ENCODE data around the gene EXD3.

Gene EXD3

DNA sequence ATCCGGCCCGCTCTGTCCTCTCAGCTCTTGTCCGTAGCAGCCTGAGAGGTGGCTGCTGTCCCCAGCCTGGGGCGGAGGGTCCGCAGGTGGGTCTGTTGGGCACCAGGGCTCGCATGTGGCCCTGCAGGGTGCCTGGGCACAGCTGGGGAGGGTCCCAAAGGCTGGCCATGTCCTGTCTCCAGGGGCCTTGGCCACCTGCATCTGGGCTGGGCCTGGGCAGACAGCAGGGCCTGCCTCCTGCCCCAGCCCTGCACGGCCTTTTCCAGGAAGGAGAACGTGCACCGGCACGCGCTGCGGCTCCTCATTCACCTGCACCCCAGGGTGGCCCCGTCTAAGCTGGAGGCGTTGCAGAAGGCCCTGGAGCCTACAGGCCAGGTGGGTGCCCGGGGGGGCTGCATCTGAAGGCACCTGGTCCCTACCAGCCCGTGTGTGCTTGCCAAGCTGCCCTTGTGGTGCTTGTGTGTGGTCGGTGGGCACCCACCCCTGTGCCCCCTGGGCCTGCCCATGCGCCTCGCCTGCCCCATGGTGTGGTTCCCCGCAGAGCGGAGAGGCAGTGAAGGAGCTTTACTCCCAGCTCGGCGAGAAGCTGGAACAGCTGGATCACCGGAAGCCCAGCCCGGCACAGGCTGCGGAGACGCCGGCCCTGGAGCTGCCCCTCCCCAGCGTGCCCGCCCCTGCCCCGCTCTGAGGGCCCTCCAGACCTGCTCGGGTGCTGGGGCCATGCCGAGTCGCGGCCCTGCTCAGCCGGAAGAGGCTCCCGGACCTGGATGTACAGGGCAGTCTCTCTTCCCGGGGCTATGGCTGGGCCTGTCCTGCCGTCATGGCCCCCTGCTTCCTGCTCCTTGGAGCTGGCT lies 150.5 kb downstream of the EXD3 start:
- H2BK15ac ChIP-seq (ENCODE audit: low read length) = no peak overlapping the region
- H3K4me2 ChIP-seq (ENCODE audit: insufficient read depth, low read length, poor library complexity, severe bottlenecking) = no peak overlapping the region
- H2AK5ac ChIP-seq (ENCODE audit: low read depth, low read length) = no peak overlapping the region
- no peak overlapping the region for H3K18ac ChIP-seq (ENCODE audit: low read length)
- H3K23ac ChIP-seq (ENCODE audit: low read depth, low read length, poor library complexity) = peak overlapping the region; percentile 80
- H4K8ac ChIP-seq (ENCODE audit: low read depth, low read length) = no peak overlapping the region
- H3K27ac ChIP-seq (replicated peaks; ENCODE audit: low read length) = peak overlapping the region; percentile 14
- H3K27me3 ChIP-seq (ENCODE audit: control insufficient read depth in 3 of 3, insufficient read depth in 3 of 3, low read depth in 1 of 3, low read length in 3 of 3) = no peaks in the 10 kb centered on the region
- H3K9me3 ChIP-seq (replicated peaks in 1 of 2; ENCODE audit: control insufficient read depth in 2 of 2, insufficient read depth in 1 of 2, low read depth in 1 of 2, low read length in 2 of 2) = no peaks in the 10 kb centered on the region
- H4K91ac ChIP-seq (ENCODE audit: low read depth, low read length, poor library complexity) = no peak overlapping the region
- no peak overlapping the region for H2BK12ac ChIP-seq (ENCODE audit: low read length)
- peaks cover 10 to 14% of the 10 kb centered on the region in 2 donors for H3K4me1 ChIP-seq (ENCODE audit: control insufficient read depth in 2 of 2, insufficient read depth in 1 of 2, low read depth in 1 of 2, low read length in 2 of 2)
- peak overlapping the region; percentile 71 for H2BK5ac ChIP-seq (ENCODE audit: low read length)
- H3K36me3 ChIP-seq (replicated peaks in 1 of 2; ENCODE audit: control insufficient read depth in 2 of 2, insufficient read depth in 2 of 2, low read length in 2 of 2) = peaks cover 26 to 59% of the 10 kb centered on the region in 2 donors
- H3K79me1 ChIP-seq (ENCODE audit: low read depth, low read length) = peaks cover 4% of the 10 kb centered on the region
- H3K14ac ChIP-seq (ENCODE audit: low read length) = no peak overlapping the region
- H3K4me3 ChIP-seq (ENCODE audit: low read length in 2 of 2) = peak overlapping the region in 1 of 2 donors; percentile 18
- H2BK120ac ChIP-seq (ENCODE audit: low read depth, low read length) = no peak overlapping the region
- no peak for DNase-seq (ENCODE audit: low spot score)
- peak overlapping the region; percentile 63 for H3K9ac ChIP-seq (ENCODE audit: low read depth, low read length, poor library complexity)
- WGBS, 2 donors (ENCODE audit: extremely low coverage in 2 of 2, insufficient read length in 2 of 2, insufficient replicate concordance in 1 of 2) = no CpG with 5 or more reads among the region's 39 CpGs
- no peak overlapping the region for H3K4ac ChIP-seq (ENCODE audit: low read length)
- no peak overlapping the region for H2AFZ ChIP-seq (ENCODE audit: low read length)

DNA sequence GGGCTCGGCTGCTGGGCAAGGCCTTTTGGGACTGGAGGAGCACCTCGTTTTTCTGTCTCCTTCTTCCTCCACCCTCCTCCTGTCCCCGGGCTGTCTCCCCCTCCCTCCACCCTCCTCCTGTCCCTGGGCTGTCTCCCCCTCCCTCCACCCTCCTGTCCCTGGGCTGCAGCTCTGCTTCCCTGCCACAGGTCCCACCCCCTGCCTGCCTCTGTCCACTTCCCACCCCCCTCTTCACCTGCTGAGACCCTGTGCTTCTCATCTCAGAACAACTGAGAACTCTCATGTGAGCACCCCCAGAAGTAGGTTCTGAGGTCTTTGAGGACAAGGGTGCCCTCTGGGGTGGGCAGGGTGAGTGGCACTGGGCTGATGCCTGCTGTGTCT lies 151.3 kb downstream of the EXD3 start:
- Histone ChIP-seq H3K27ac (replicated peaks; ENCODE audit: low read length) (no peak overlapping the region), H2BK5ac (ENCODE audit: low read length) (no peak overlapping the region), H3K4me3 (ENCODE audit: low read length in 2 of 2) (no peak overlapping the region), H3K36me3 (replicated peaks in 1 of 2; ENCODE audit: control insufficient read depth in 2 of 2, insufficient read depth in 2 of 2, low read length in 2 of 2) (peaks cover 31 to 66% of the 10 kb centered on the region in 2 donors), H3K27me3 (ENCODE audit: control insufficient read depth in 3 of 3, insufficient read depth in 3 of 3, low read depth in 1 of 3, low read length in 3 of 3) (no peaks in the 10 kb centered on the region), H4K91ac (ENCODE audit: low read depth, low read length, poor library complexity) (no peak overlapping the region), H2AFZ (ENCODE audit: low read length) (no peak overlapping the region), H3K79me1 (ENCODE audit: low read depth, low read length) (peaks cover 4% of the 10 kb centered on the region), H3K4me2 (ENCODE audit: insufficient read depth, low read length, poor library complexity, severe bottlenecking) (peak overlapping the region; percentile 11), H2BK120ac (ENCODE audit: low read depth, low read length) (no peak overlapping the region), H3K14ac (ENCODE audit: low read length) (no peak overlapping the region), H2BK12ac (ENCODE audit: low read length) (no peak overlapping the region), H3K23ac (ENCODE audit: low read depth, low read length, poor library complexity) (no peak overlapping the region), H3K18ac (ENCODE audit: low read length) (no peak overlapping the region), H3K9me3 (replicated peaks in 1 of 2; ENCODE audit: control insufficient read depth in 2 of 2, insufficient read depth in 1 of 2, low read depth in 1 of 2, low read length in 2 of 2) (no peaks in the 10 kb centered on the region), H3K4ac (ENCODE audit: low read length) (no peak overlapping the region), H2AK5ac (ENCODE audit: low read depth, low read length) (no peak overlapping the region), H2BK15ac (ENCODE audit: low read length) (no peak overlapping the region), H4K8ac (ENCODE audit: low read depth, low read length) (no peak overlapping the region), H3K9ac (ENCODE audit: low read depth, low read length, poor library complexity) (no peak overlapping the region), H3K4me1 (ENCODE audit: control insufficient read depth in 2 of 2, insufficient read depth in 1 of 2, low read depth in 1 of 2, low read length in 2 of 2) (peaks cover 2 to 7% of the 10 kb centered on the region in 2 donors)
- no peak for DNase-seq (ENCODE audit: low spot score)
- WGBS, 2 donors (ENCODE audit: extremely low coverage in 2 of 2, insufficient read length in 2 of 2, insufficient replicate concordance in 1 of 2) = no CpG with 5 or more reads among the region's 3 CpGs

DNA sequence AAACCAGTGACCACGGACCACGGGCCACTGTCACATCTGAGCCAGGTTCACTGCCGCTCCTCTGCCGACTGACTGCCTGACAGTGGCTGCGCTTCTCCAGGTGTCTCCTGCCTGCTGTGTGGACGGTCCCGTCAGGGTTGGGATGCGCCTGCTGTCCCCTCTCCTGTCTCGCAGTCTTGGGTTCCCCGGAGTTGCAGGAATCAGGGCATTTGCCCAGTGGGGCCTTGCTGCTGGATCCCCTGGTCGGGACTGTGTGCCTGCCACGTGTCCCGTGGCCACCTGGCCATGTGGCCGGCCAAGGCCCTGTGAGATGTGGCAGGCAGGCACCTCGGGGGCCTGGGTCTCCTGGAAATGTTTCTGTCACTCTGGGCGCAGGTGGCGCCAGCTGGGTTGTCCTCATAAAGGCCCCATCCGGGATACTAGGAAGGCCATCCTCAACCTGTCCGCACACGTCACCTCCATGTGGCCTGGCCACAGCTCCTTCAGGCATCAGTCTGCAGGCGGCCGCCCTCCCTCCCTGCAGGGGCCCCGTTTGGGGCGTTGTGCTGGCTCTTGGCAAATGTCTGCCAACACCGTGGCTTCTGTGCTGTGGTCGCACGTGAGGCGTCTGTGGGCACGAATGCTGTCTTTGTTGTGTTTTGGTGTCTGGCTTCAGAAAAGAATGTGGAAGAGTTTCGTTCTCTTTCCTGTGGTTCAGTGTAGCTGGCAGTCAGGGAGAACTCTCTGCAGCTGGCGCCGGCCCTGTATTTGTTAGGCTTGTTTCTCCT lies 151.8 kb downstream of the EXD3 start:
- Histone ChIP-seq H2BK5ac (ENCODE audit: low read length) (no peak overlapping the region), H2AFZ (ENCODE audit: low read length) (no peak overlapping the region), H2BK120ac (ENCODE audit: low read depth, low read length) (no peak overlapping the region), H3K79me1 (ENCODE audit: low read depth, low read length) (peaks cover 5% of the 10 kb centered on the region), H2BK12ac (ENCODE audit: low read length) (no peak overlapping the region), H3K14ac (ENCODE audit: low read length) (no peak overlapping the region), H3K18ac (ENCODE audit: low read length) (no peak overlapping the region), H2BK15ac (ENCODE audit: low read length) (no peak overlapping the region), H3K4me2 (ENCODE audit: insufficient read depth, low read length, poor library complexity, severe bottlenecking) (no peak overlapping the region), H3K4ac (ENCODE audit: low read length) (no peak overlapping the region), H3K27me3 (ENCODE audit: control insufficient read depth in 3 of 3, insufficient read depth in 3 of 3, low read depth in 1 of 3, low read length in 3 of 3) (no peaks in the 10 kb centered on the region), H3K27ac (replicated peaks; ENCODE audit: low read length) (no peak overlapping the region), H3K23ac (ENCODE audit: low read depth, low read length, poor library complexity) (peak overlapping the region; percentile 73), H4K8ac (ENCODE audit: low read depth, low read length) (no peak overlapping the region), H3K4me3 (ENCODE audit: low read length in 2 of 2) (no peak overlapping the region), H4K91ac (ENCODE audit: low read depth, low read length, poor library complexity) (no peak overlapping the region), H3K9ac (ENCODE audit: low read depth, low read length, poor library complexity) (no peak overlapping the region), H3K36me3 (replicated peaks in 1 of 2; ENCODE audit: control insufficient read depth in 2 of 2, insufficient read depth in 2 of 2, low read length in 2 of 2) (peaks cover 34 to 72% of the 10 kb centered on the region in 2 donors), H2AK5ac (ENCODE audit: low read depth, low read length) (no peak overlapping the region), H3K9me3 (replicated peaks in 1 of 2; ENCODE audit: control insufficient read depth in 2 of 2, insufficient read depth in 1 of 2, low read depth in 1 of 2, low read length in 2 of 2) (no peaks in the 10 kb centered on the region), H3K4me1 (ENCODE audit: control insufficient read depth in 2 of 2, insufficient read depth in 1 of 2, low read depth in 1 of 2, low read length in 2 of 2) (peaks cover 0 to 3% of the 10 kb centered on the region in 2 donors)
- WGBS, 2 donors (ENCODE audit: extremely low coverage in 2 of 2, insufficient read length in 2 of 2, insufficient replicate concordance in 1 of 2) = no CpG with 5 or more reads among the region's 32 CpGs
- no peak for DNase-seq (ENCODE audit: low spot score)

DNA sequence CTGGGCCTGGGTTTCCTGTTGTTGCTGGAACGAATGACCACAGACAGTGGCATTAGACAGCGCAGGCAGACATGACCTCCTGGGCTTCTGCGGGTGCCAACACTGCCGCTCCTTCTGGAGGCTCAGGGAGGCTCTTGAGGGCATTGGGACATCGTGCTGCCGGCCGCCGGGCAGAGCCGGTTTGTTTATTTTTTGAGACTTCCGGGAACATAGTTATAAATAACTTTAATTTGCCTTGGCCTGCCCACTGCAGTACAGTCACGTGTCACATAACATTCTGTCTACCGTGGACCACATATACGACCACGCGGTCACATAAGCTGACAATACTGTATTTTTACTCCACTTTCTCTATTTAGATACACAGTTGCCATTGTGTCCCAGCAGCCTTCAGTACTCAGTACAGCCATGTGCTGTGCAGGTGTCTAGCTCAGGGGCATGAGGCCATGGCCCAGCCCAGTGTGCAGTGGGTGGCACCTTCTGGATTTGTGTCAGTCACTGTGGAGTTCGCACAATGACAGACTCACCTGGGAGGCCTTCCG lies 153.7 kb downstream of the EXD3 start:
- Histone ChIP-seq H2BK5ac (ENCODE audit: low read length) (no peak overlapping the region), H3K23ac (ENCODE audit: low read depth, low read length, poor library complexity) (no peak overlapping the region), H3K9me3 (replicated peaks in 1 of 2; ENCODE audit: control insufficient read depth in 2 of 2, insufficient read depth in 1 of 2, low read depth in 1 of 2, low read length in 2 of 2) (no peaks in the 10 kb centered on the region), H3K4me2 (ENCODE audit: insufficient read depth, low read length, poor library complexity, severe bottlenecking) (no peak overlapping the region), H3K4me3 (ENCODE audit: low read length in 2 of 2) (no peak overlapping the region), H3K18ac (ENCODE audit: low read length) (no peak overlapping the region), H3K27ac (replicated peaks; ENCODE audit: low read length) (no peak overlapping the region), H2BK15ac (ENCODE audit: low read length) (no peak overlapping the region), H4K8ac (ENCODE audit: low read depth, low read length) (no peak overlapping the region), H3K36me3 (replicated peaks in 1 of 2; ENCODE audit: control insufficient read depth in 2 of 2, insufficient read depth in 2 of 2, low read length in 2 of 2) (peaks cover 41 to 89% of the 10 kb centered on the region in 2 donors), H3K79me1 (ENCODE audit: low read depth, low read length) (peaks cover 8% of the 10 kb centered on the region), H3K27me3 (ENCODE audit: control insufficient read depth in 3 of 3, insufficient read depth in 3 of 3, low read depth in 1 of 3, low read length in 3 of 3) (no peaks in the 10 kb centered on the region), H3K14ac (ENCODE audit: low read length) (no peak overlapping the region), H2AFZ (ENCODE audit: low read length) (no peak overlapping the region), H2BK12ac (ENCODE audit: low read length) (no peak overlapping the region), H3K4me1 (ENCODE audit: control insufficient read depth in 2 of 2, insufficient read depth in 1 of 2, low read depth in 1 of 2, low read length in 2 of 2) (no peaks in the 10 kb centered on the region), H3K9ac (ENCODE audit: low read depth, low read length, poor library complexity) (no peak overlapping the region), H2BK120ac (ENCODE audit: low read depth, low read length) (no peak overlapping the region), H3K4ac (ENCODE audit: low read length) (no peak overlapping the region), H4K91ac (ENCODE audit: low read depth, low read length, poor library complexity) (no peak overlapping the region), H2AK5ac (ENCODE audit: low read depth, low read length) (no peak overlapping the region)
- WGBS, 2 donors (ENCODE audit: extremely low coverage in 2 of 2, insufficient read length in 2 of 2, insufficient replicate concordance in 1 of 2) = no CpG with 5 or more reads among the region's 17 CpGs
- no peak for DNase-seq (ENCODE audit: low spot score)
